Activated naive CD4-positive, alpha-beta T cell treated with anti-CD3 and anti-CD28 coated beads, Interleukin-2, amount 50 U/mL, for 24 hours (primary cell): ENCODE results near the gene NFS1.
"Not testable (repeated sequence)": the region's sequence is repeated elsewhere in the genome, so short reads cannot be mapped to it uniquely, and the experiment has no call there.

Source experiments
- H3K27ac Mint-ChIP-seq: one replicate; pipeline ENCODE4 v1.8.0; 2021; ENCODE audit warnings: mild to moderate bottlenecking, mixed read lengths
- H3K27me3 Mint-ChIP-seq: one replicate; pipeline ENCODE4 v1.8.0; 2021; ENCODE audit warnings: mixed read lengths
- H3K36me3 Mint-ChIP-seq: one replicate; pipeline ENCODE4 v1.8.0; 2021; ENCODE audit warnings: mixed read lengths
- H3K4me1 Mint-ChIP-seq: one replicate; pipeline ENCODE4 v1.8.0; 2021; ENCODE audit warnings: mixed read lengths
- H3K4me3 Mint-ChIP-seq: one replicate; pipeline ENCODE4 v1.8.0; 2021; ENCODE audit warnings: mild to moderate bottlenecking, mixed read lengths
- H3K9me3 Mint-ChIP-seq: one replicate; pipeline ENCODE4 v1.8.0; 2021; ENCODE audit warnings: mixed read lengths

The NFS1 gene

DNA sequence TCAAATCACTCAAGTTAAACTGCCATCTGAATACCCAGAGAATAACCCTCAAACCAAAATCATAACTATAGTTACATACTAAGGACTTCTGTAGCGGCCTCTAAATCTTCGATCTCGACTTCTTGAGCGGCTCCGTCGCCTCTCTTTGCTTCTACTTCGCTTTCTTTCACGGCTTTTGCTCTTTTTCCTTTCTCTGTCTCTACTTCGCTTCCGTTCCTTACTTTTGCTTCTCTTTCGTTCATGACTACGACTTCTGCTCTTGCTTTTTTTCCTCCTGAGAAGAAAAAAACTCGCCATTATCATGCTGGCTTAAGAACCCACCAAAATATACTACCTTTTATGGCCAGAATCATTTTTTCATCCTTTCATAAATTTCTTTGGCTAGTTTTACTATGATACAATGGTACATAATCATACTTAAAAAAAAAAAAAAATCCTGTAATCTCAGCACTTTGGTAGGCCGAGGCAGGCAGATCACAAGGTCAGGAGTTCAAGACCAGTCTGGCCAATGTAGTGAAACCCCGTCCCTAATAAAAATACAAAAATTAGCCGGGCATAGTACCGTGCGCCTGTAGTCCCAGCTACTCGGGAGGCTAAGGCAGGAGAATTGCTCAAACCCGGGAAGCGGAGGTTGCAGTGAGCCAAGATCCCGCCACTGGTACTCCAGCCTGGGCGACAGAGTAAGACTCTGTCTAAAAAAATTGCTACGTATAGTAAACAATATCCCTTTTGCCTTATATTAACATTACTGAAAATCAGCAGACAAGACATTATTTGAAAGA, 32.9 kb upstream of the NFS1 start:
- H3K27ac Mint-ChIP-seq: no peak overlapping the region
- H3K4me1 Mint-ChIP-seq: peaks cover 66% of the 10 kb centered on the region
- H3K4me3 Mint-ChIP-seq: peak overlapping the region; percentile 58
- H3K36me3 Mint-ChIP-seq: peaks cover 18% of the 10 kb centered on the region
- H3K27me3 Mint-ChIP-seq: no peaks in the 10 kb centered on the region
- no peaks in the 10 kb centered on the region for H3K9me3 Mint-ChIP-seq

DNA sequence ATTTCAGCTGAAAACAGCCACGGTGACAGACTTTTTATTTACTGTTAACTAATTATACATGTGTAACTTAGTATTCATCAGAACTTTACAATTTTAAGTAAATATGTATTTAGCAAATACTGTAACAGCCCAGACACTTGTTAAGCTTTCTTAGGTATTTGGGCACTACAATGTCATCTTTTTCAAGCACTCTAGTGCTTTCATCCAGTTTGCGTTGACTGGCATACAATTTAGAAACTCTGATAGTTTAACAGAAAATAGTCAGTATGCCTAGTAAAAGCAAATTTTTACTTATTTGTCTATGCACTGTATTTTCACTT, 32.3 kb upstream of the NFS1 start:
- Mint-ChIP-seq H3K4me1 (peaks cover 65% of the 10 kb centered on the region), H3K36me3 (peaks cover 20% of the 10 kb centered on the region), H3K27me3 (no peaks in the 10 kb centered on the region), H3K4me3 (peak overlapping the region; percentile 58), H3K9me3 (no peaks in the 10 kb centered on the region), H3K27ac (no peak overlapping the region)

DNA sequence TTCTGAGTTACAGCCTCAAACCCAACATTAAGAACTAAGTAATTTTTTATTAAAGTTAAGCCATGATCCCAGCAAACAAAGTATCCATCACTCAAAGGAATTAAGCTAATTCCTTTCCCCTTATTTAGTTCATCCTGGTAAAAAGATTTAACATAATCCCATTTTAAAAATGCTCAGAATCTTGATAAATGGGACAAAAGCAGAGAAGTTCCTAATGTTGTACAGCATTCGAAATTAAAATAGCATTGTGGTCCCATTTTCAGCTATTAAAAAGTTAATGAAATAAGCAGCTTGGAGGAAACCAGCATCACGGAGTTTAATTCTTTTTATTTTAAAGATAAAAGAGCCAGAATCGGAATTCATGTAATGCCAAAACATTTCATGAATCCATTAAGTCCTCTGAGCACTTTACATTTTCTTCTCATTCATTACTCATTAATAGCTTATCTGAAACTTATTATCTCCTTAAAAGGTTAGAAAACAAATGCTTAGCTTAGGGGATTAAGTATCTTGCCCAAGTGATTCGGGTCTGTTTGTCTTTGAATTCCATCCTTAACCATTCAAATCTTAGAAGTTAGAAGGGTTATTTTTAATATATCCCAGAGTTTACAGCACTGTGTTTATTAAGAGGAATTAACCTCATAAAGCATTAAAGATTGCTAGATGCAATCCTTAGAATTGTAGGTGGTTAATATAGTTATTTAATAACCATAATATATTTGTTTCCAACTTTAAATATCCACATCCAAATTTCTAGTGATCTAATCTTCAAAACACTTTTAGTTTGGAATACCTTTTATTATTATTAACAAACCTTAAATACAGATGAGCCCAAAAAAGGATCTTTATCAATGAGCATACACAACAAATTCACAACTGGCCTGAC, 31.7 kb upstream of the NFS1 start:
- H3K9me3 Mint-ChIP-seq: no peaks in the 10 kb centered on the region
- H3K36me3 Mint-ChIP-seq: peaks cover 17% of the 10 kb centered on the region
- H3K4me3 Mint-ChIP-seq: peak overlapping the region; percentile 58
- H3K27ac Mint-ChIP-seq: no peak overlapping the region
- peaks cover 59% of the 10 kb centered on the region for H3K4me1 Mint-ChIP-seq
- H3K27me3 Mint-ChIP-seq: no peaks in the 10 kb centered on the region

DNA sequence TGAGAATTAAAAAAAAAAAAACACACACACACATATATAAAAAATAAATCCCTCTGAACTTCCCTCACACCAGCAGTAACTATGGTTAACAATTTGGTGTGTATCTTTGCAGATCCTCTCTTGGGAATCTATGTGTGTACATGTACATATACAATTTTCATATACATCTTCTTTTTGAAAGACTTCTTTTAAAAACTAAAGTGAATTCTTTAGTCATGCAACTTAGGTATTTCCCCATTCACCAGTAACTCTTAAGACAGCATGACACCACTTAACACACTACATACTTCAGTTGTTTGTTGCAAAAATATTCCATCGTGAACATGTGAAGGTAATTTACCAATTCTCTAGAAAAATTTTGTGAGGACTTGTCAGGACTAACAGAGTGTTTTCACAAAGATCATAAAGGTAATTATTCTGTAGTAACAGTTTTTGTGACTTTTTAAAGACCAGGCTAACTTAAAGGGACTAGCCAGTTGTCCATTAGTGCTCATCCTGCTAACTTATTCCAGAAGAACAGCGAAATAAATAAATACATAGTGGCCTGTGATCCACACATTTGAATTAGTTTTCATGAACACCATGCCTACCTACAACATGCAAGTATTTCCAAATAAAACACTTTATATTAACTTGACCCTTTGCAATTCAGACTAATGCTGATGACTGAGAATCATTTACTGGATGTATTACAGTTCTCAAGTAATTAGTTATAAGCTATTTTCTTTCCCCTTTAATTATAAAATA, 30.9 kb upstream of the NFS1 start:
- Mint-ChIP-seq H3K4me1 (peaks cover 62% of the 10 kb centered on the region), H3K4me3 (peak overlapping the region; percentile 50), H3K9me3 (no peaks in the 10 kb centered on the region), H3K27ac (no peak overlapping the region), H3K27me3 (no peaks in the 10 kb centered on the region), H3K36me3 (peaks cover 20% of the 10 kb centered on the region)

DNA sequence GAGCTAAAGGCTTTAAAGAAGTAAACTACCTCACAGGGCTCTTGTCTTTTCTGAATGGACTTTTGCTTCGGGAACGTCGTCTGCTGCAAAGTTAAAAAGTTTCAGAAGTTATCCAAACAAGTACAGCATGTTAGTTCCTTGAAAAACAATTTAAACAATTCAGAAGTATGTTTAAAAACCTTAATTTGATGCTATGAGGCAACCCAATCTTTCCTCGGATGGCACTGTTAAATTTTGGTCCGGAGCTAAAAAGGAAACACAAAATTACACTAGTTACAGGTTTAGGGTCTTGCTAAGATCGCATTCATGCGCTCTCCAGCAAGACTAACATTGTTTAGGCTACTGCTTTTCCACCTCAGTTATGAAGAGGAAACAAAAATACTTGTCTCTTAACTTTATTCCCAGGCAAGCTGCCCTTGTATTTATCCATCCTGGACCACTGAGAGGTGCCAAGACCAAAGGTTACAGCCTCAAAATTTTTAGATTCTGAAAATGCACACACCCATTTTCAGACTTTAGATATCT, 30.2 kb upstream of the NFS1 start:
- no peaks in the 10 kb centered on the region for H3K9me3 Mint-ChIP-seq
- H3K27me3 Mint-ChIP-seq: no peaks in the 10 kb centered on the region
- H3K4me1 Mint-ChIP-seq: peaks cover 59% of the 10 kb centered on the region
- H3K36me3 Mint-ChIP-seq: peaks cover 19% of the 10 kb centered on the region
- no peak overlapping the region for H3K4me3 Mint-ChIP-seq
- H3K27ac Mint-ChIP-seq: no peak overlapping the region

DNA sequence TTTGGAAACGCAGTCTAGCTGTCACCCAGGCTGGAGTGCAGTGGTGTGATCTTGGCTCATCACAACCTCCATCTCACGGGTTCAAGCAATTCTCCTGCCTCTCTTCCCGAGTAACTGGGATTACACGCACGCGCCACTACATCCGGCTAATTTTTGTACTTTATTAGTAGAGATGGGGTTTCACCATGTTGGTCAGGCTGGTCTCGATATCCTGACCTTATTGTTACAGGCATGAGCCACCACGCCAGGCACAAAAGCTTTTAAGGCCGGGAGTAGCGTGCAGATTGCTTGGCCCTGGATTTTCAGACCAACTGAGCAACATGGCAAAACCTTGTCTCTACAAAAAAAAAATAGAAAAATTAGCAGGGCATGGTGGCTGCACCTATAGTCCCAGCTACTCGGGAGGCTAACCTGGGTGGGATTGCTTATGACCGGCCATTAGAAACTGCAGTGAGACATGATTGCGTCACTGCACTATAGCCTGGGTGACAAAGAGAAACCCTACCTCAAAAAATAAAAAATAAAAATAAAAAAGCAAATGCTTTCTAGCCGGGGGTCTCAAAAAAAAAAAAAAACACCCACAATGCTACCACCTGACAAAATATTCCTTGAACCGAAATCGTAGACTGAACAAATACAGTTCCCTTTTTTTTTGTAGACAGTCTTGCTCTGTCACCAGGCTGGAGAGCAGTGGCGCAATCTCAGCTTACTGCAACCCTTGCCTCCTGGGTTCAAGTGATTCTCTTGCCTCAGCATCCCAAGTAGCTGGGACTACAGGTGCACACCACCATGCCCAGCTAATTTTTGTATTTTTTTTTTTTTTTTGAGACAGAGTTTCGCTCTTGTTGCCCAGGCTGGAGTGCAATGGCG, 27.9 kb upstream of the NFS1 start:
- no peaks in the 10 kb centered on the region for H3K9me3 Mint-ChIP-seq

DNA sequence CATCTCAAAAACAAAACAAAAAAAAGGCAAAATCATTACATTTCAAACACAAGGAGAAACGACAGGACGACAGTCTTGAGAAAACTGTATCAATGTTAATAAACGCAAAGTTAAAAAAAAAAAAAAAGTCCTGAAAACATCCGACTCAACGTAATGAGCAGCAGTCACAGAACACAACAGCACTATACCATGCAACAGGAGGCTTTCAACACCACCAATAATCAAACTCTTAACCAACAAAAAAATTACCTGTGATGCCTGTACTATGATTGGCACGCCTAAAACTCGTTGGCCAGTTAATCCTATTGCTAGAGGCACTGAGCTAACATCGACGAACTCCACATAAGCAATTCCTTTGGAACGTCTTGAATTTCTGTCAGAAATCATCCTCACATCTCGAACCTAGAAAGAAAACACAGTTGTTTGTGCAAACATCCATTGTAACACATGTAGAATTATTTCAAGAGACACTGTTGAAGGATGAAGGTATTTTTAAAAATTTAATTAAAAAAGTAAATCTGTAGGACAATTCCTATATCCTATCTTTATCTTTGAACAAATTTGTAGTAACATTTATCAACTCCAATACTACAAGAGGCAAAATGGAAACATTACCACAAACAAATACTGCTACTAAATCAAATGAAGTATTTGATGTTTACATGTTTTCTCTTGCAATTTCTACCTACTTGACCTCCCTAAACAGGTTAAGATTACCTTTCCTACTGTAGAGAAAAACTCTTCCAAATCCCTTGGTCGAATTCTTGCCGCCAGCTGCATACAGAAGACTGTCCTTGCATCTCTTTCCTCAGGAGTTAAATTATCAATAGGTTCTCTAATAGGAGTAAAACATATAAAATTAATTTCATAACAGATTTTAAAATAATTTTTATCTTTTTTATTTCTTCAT, 25.4 kb upstream of the NFS1 start:
- Mint-ChIP-seq H3K9me3 (no peaks in the 10 kb centered on the region), H3K36me3 (peaks cover 19% of the 10 kb centered on the region), H3K27me3 (no peaks in the 10 kb centered on the region), H3K27ac (peak overlapping the region; percentile 31), H3K4me1 (peaks cover 38% of the 10 kb centered on the region), H3K4me3 (no peak overlapping the region)

More for the DNA sequence above, 27.9 kb upstream of the NFS1 start:
- Mint-ChIP-seq H3K4me1 (peaks cover 41% of the 10 kb centered on the region), H3K4me3 (no peak overlapping the region), H3K27ac (peak overlapping the region; percentile 30), H3K36me3 (peaks cover 18% of the 10 kb centered on the region), H3K27me3 (no peaks in the 10 kb centered on the region)

DNA sequence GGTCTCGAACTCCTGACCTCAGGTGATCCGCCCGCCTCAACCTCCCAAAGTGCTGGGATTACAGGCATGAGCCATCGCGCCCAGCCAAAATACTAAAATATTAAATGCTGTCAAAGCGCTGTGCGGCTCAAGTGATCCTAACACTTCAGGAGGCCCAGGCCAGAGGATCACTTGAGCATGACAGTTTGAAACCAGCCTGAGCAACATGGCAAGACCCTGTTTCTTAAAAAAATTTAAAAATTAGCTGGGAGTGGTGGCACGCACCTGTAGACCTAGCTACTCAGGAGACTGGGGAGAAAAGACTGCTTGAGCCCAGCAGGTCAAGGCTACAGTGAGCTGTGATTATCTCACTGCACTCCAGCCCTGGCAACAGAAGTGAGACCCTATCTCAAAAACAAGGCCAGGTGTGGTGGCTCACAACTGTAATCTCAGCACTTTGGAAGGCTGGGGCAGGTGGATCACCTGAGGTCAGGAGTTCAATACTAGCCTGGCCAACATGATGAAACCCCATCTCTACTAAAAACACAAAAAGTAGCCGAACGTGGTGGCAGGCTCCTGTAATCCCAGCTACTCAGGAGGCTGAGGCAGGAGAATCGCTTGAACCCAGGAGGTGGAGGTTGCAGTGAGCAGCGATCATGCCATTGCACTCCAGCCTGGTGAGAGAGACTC, 24.6 kb upstream of the NFS1 start:
- Mint-ChIP-seq H3K4me1 (peaks cover 33% of the 10 kb centered on the region), H3K27ac (peak overlapping the region; percentile 31), H3K36me3 (peaks cover 19% of the 10 kb centered on the region)
- not testable (repeated sequence) for H3K9me3 Mint-ChIP-seq, H3K4me3 Mint-ChIP-seq, H3K27me3 Mint-ChIP-seq

DNA sequence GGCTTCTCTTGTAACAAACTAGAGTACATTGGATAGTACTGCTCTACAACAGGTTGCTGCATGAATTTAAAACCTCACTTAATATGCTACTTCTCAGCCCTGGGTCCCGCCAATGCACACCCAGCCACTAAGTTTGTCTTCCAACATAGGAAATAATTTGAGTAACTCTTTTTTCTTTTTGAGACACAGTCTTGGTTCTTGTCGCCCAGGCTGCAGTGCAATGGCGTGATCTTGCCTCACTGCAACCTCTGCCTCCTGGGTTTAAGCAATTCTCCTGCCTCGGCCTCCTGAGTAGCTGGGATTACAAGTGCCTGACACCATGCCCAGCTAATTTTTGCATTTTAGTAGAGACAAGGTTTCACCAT, 24.1 kb upstream of the NFS1 start:
- H3K4me1 Mint-ChIP-seq: peaks cover 34% of the 10 kb centered on the region
- not testable (repeated sequence) for H3K4me3 Mint-ChIP-seq, H3K27me3 Mint-ChIP-seq, H3K27ac Mint-ChIP-seq, H3K9me3 Mint-ChIP-seq
- peaks cover 19% of the 10 kb centered on the region for H3K36me3 Mint-ChIP-seq

DNA sequence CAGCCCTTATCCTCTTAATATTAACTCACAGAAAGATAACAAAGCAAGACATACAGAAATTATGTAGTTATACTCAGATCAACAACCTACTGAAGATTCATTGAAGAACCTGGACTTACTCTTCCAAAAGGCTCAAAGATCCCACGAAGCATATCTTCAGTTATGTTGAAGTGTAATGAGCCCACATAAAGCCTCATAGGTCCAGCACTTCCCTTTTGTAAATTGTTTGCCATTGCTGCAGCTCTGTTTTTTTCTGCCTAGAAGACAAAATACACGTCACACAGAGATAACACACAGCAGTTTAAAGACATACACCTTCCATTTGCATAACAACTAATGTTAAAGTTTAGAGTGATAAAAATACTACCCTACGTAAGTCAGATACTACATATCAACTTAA, 22.5 kb upstream of the NFS1 start:
- Mint-ChIP-seq H3K36me3 (peaks cover 21% of the 10 kb centered on the region), H3K27me3 (no peaks in the 10 kb centered on the region), H3K9me3 (no peaks in the 10 kb centered on the region), H3K4me1 (peaks cover 43% of the 10 kb centered on the region), H3K27ac (peak overlapping the region; percentile 77), H3K4me3 (peak overlapping the region; percentile 19)

DNA sequence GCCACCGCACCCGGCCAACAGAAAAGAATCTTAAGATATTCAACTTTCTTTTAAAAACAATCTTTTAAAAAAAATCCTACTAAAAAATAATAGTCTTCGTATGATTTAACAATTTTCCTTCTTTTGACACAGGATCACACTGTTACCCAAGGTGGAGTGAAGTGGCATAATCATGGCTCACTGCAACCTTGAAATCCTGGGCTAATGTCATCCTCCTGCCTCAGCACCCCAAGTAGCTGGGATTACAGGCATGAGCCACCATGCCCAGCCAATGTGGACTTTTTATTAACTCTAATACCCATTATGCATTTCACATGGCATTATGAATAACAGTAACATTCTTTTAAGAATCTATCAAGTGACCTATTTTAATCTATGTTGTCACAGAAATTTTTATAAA, 22.1 kb upstream of the NFS1 start:
- H3K27me3 Mint-ChIP-seq: no peaks in the 10 kb centered on the region
- peaks cover 46% of the 10 kb centered on the region for H3K4me1 Mint-ChIP-seq
- H3K4me3 Mint-ChIP-seq: peak overlapping the region; percentile 19
- no peak overlapping the region for H3K27ac Mint-ChIP-seq
- H3K9me3 Mint-ChIP-seq: no peaks in the 10 kb centered on the region
- H3K36me3 Mint-ChIP-seq: peaks cover 22% of the 10 kb centered on the region

DNA sequence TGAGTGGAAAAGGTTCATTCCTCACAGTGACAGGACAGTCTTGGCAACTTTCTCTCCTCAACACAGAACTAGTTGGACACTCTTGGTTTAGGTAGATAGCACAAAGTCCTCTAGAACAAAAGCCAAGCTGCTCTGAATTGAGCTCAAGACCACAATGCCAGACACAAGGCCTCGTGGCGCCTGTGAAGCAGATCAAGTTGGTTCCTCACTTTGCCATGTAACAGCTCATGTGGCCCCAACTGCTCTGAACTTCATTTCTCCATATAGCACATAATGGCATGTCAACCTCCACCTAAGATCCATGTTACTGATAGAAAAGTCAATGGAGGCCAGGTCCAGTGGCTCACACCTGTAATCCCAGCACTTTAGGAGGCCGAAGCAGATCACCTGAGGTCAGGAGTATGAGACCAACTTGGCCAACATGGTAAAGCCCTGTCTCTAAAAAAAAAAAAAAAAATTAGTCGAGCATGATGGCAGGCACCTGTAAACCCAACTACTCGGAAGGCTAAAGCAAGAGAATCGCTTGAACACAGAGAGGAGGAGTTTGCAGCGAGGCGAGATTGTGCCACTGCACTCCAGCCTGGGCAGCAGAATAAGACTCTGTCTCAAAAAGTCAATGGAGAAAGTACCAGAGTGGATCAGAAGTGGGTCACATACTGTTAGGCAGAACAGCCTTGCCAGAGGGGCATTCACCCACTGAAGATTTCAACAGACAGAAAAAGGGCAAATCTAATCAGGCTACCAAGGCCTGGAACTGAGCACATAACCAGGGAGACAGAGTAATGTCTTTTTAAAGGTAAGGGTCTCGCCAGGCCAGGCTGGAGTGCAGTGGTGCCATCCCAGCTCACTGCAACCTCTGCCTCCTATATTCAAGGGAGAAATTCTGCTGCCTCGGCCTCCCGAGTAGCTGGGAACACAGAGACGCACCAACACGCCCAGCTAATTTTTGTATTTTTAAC, 21.3 kb upstream of the NFS1 start:
- Mint-ChIP-seq H3K36me3 (peaks cover 22% of the 10 kb centered on the region), H3K27ac (peak overlapping the region; percentile 59), H3K4me1 (peaks cover 48% of the 10 kb centered on the region)

DNA sequence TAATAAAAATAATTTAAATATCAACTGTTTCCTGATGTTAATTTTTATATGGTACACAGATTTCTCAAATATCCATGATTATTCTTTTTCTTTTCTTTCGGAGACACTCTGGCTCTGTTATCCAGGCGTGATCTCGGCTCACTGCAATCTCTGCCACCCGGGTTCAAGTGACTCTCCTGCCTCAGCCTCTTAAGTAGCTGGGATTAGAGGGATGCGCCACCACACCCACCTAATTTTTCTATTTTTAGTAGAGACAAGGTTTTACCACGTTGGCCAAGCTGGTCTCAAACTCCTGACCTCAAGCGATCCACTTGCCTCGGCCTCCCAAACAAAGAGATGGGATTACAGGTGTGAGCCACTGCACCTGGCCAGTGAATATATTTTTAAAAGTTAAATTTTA, 20.6 kb upstream of the NFS1 start:
- no peak overlapping the region for H3K27ac Mint-ChIP-seq
- H3K9me3 Mint-ChIP-seq: no peaks in the 10 kb centered on the region
- peaks cover 21% of the 10 kb centered on the region for H3K36me3 Mint-ChIP-seq
- peaks cover 45% of the 10 kb centered on the region for H3K4me1 Mint-ChIP-seq
- no peak overlapping the region for H3K4me3 Mint-ChIP-seq
- H3K27me3 Mint-ChIP-seq: no peaks in the 10 kb centered on the region

More for the DNA sequence above, 21.3 kb upstream of the NFS1 start:
- no peaks in the 10 kb centered on the region for H3K9me3 Mint-ChIP-seq
- no peak overlapping the region for H3K4me3 Mint-ChIP-seq
- H3K27me3 Mint-ChIP-seq: no peaks in the 10 kb centered on the region
